H1 (cell line): Measurements from ENCODE around the gene IGFALS. TPM values are rescaled to one million over a fixed set of nuclear protein-coding genes. Genes with fewer than 3 reads are reported as not detected.

Experiments used
- CTCF ChIA-PET: fragments of 300-600 bp; sonication (Branson Sonifier 250); formaldehyde crosslinking; loops from one replicate; lab custom pipeline; 2021; ENCODE audit not compliant: partially characterized antibody; lab: Charles Lee
- POLR2A ChIA-PET: fragments of 300-600 bp; sonication (Branson Sonifier 250); formaldehyde crosslinking; loops from one replicate; lab custom pipeline; 2021; ENCODE audit warnings: inconsistent platforms; ENCODE audit not compliant: partially characterized antibody; lab: Charles Lee
- DNase-seq, 2 experiments: peaks; one replicate each; pipeline versions ENCODE4 v3.0.0 to v3.0.0-alpha.2; 2010 to 2022; ENCODE audit warnings: low spot score in 2 of 2, low read depth in 1 of 2, mixed read lengths in 1 of 2
- FAIRE-seq: peaks from 2 replicates; lab custom pipeline; 2011; peaks lifted over from hg19 to GRCh38; lab: Jason Lieb, UNC
- H2AFZ ChIP-seq: 2 replicates; pipeline ENCODE4 v1.8.1; 2012; ENCODE audit warnings: low read length, inconsistent platforms
- H2AK5ac ChIP-seq: 2 replicates; pipeline ENCODE4 v1.6.1; 2013; ENCODE audit warnings: low read depth, low read length
- H2BK120ac ChIP-seq: replicated peaks from 2 replicates; pipeline ENCODE3; 2013; ENCODE audit warnings: low read depth, low read length, inconsistent platforms
- H2BK12ac ChIP-seq: 2 replicates; pipeline ENCODE4 v1.6.1; 2013; ENCODE audit warnings: low read depth, low read length
- H2BK15ac ChIP-seq: 2 replicates; pipeline ENCODE4 v1.6.1; 2013; ENCODE audit warnings: low read length
- H2BK20ac ChIP-seq: 2 replicates; pipeline ENCODE4 v1.6.1; 2013; ENCODE audit warnings: low read length
- H2BK5ac ChIP-seq: 2 replicates; pipeline ENCODE4 v1.6.1; 2013; ENCODE audit warnings: low read depth, low read length
- H3K14ac ChIP-seq: 2 replicates; pipeline ENCODE4 v1.6.1; 2013; ENCODE audit warnings: inconsistent platforms; ENCODE audit not compliant: insufficient read length
- H3K18ac ChIP-seq: 2 replicates; pipeline ENCODE4 v1.6.1; 2013; ENCODE audit warnings: low read length; ENCODE audit errors: extremely low read depth
- H3K23ac ChIP-seq: 2 replicates; pipeline ENCODE4 v1.6.1; 2013; ENCODE audit warnings: inconsistent platforms; ENCODE audit not compliant: insufficient read length
- H3K23me2 ChIP-seq: 2 replicates; pipeline ENCODE4 v1.6.1; 2013; ENCODE audit warnings: low read depth, low read length
- H3K27ac ChIP-seq: 2 replicates; pipeline ENCODE4 v1.6.1; 2011; ENCODE audit warnings: low read depth, low read length, inconsistent platforms
- H3K27me3 ChIP-seq, 4 experiments: replicated peaks in 1 of 4; 1 replicate in 1 of 4; 2 replicates in 3 of 4; pipeline versions ENCODE4 v1.6.1 to v1.8.1; 2011 to 2013; ENCODE audit warnings: low read length in 3 of 4, mild to moderate bottlenecking in 3 of 4, inconsistent platforms in 2 of 4, mixed read lengths in 2 of 4, moderate library complexity in 1 of 4; ENCODE audit not compliant: control insufficient read depth in 3 of 4, insufficient read depth in 3 of 4; ENCODE audit errors: extremely low read depth in 1 of 4
- H3K36me3 ChIP-seq, 4 experiments: 2 replicates each; pipeline versions ENCODE4 v1.6.1 to v1.8.1; 2011 to 2013; ENCODE audit warnings: mild to moderate bottlenecking in 4 of 4, low read length in 3 of 4, moderate library complexity in 2 of 4, control low read depth in 1 of 4, inconsistent platforms in 1 of 4; ENCODE audit not compliant: insufficient read depth in 4 of 4, control insufficient read depth in 2 of 4
- H3K4ac ChIP-seq: replicated peaks from 2 replicates; pipeline ENCODE3; 2013; ENCODE audit warnings: low read length, low read depth, mixed read lengths, inconsistent platforms; ENCODE audit not compliant: insufficient read length
- H3K4me1 ChIP-seq, 4 experiments: replicated peaks in 1 of 4; 1 replicate in 1 of 4; 2 replicates in 3 of 4; pipeline versions ENCODE4 v1.6.1 to v1.8.1; 2011 to 2013; ENCODE audit warnings: low read length in 3 of 4, inconsistent platforms in 2 of 4, mixed read lengths in 1 of 4; ENCODE audit not compliant: insufficient read depth in 4 of 4, control insufficient read depth in 3 of 4
- H3K4me2 ChIP-seq, 2 experiments: 2 replicates each; pipeline versions ENCODE4 v1.6.1 to v1.8.1; 2011 to 2013; ENCODE audit warnings: low read depth in 2 of 2, low read length in 2 of 2, control low read depth in 1 of 2, inconsistent platforms in 1 of 2, mild to moderate bottlenecking in 1 of 2; ENCODE audit not compliant: insufficient read depth in 1 of 2
- H3K4me3 ChIP-seq, 4 experiments: fragments of 200-600, 300-600 bp in 1 of 4; sonication (generic), shearing (Covaris generic), sonication (Bioruptor Twin) in 1 of 4; 2 replicates each; pipeline versions ENCODE4 v1.5.1 to v1.8.1; 2011 to 2016; ENCODE audit warnings: low read length in 4 of 4, low read depth in 3 of 4, control low read depth in 2 of 4, inconsistent platforms in 2 of 4, mild to moderate bottlenecking in 2 of 4, mixed read lengths in 1 of 4, moderate library complexity in 1 of 4; ENCODE audit not compliant: insufficient read depth in 2 of 4; ENCODE audit errors: extremely low read depth in 1 of 4
- H3K56ac ChIP-seq: replicated peaks from 2 replicates; pipeline ENCODE3; 2013; ENCODE audit warnings: low read depth, mild to moderate bottlenecking, mixed read lengths, low read length, inconsistent platforms; ENCODE audit not compliant: insufficient read length
- H3K79me1 ChIP-seq: 2 replicates; pipeline ENCODE4 v1.6.1; 2013; ENCODE audit warnings: low read depth, low read length, control low read depth
- H3K79me2 ChIP-seq, 2 experiments: 2 replicates each; pipeline versions ENCODE4 v1.6.1 to v1.8.1; 2012 to 2013; ENCODE audit warnings: low read length in 2 of 2, mild to moderate bottlenecking in 2 of 2, inconsistent platforms in 1 of 2; ENCODE audit not compliant: insufficient read depth in 2 of 2, control insufficient read depth in 1 of 2
- H3K9ac ChIP-seq, 4 experiments: replicated peaks in 1 of 4; 1 replicate in 1 of 4; 2 replicates in 3 of 4; pipeline versions ENCODE4 v1.6.1 to v1.8.1; 2011 to 2013; ENCODE audit warnings: low read depth in 3 of 4, low read length in 3 of 4, control low read depth in 2 of 4, mild to moderate bottlenecking in 2 of 4, moderate library complexity in 2 of 4, inconsistent platforms in 1 of 4; ENCODE audit errors: extremely low read depth in 1 of 4
- H3K9me3 ChIP-seq, 2 experiments: 2 replicates each; pipeline versions ENCODE4 v1.6.1 to v1.8.1; 2012 to 2013; ENCODE audit warnings: mild to moderate bottlenecking in 2 of 2, moderate library complexity in 2 of 2, control low read depth in 1 of 2, inconsistent platforms in 1 of 2, low read depth in 1 of 2, low read length in 1 of 2, mixed read lengths in 1 of 2; ENCODE audit not compliant: insufficient read depth in 2 of 2
- H4K20me1 ChIP-seq, 2 experiments: replicated peaks in 1 of 2; 2 replicates each; pipeline versions ENCODE3 to v1.8.1; 2011 to 2013; ENCODE audit warnings: inconsistent platforms in 2 of 2, low read length in 2 of 2, mild to moderate bottlenecking in 1 of 2; ENCODE audit not compliant: insufficient read depth in 2 of 2, control insufficient read depth in 1 of 2
- H4K5ac ChIP-seq: 2 replicates; pipeline ENCODE4 v1.6.1; 2013; ENCODE audit warnings: low read length, low read depth, mixed read lengths, inconsistent platforms; ENCODE audit not compliant: insufficient read length
- H4K8ac ChIP-seq: 2 replicates; pipeline ENCODE4 v1.8.0; 2013; ENCODE audit warnings: mild to moderate bottlenecking, moderate library complexity, low read length, inconsistent platforms; ENCODE audit not compliant: insufficient read depth; ENCODE audit errors: extremely low read depth
- H4K91ac ChIP-seq: replicated peaks from 2 replicates; pipeline ENCODE3; 2013; ENCODE audit warnings: low read length, mixed read lengths, inconsistent platforms; ENCODE audit not compliant: insufficient read length
- ATF3 ChIP-seq: IDR thresholded peaks from 2 replicates; pipeline ENCODE4 v1.6.1; 2011; ENCODE audit warnings: low read depth, mild to moderate bottlenecking, low read length; ENCODE audit not compliant: insufficient read depth
- CHD1 ChIP-seq: IDR thresholded peaks from 2 replicates; pipeline ENCODE4 v1.6.1; 2012; ENCODE audit warnings: low read depth, low read length, improper control_type of control experiment
- CTBP2 ChIP-seq: IDR thresholded peaks from 2 replicates; pipeline ENCODE4 v1.7.0; 2011; ENCODE audit warnings: borderline replicate concordance, mild to moderate bottlenecking, moderate library complexity, mixed read lengths, low read length; ENCODE audit not compliant: insufficient read depth, insufficient read length
- CTCF ChIP-seq, 3 experiments: IDR thresholded peaks; 1 replicate in 2 of 3; 2 replicates in 1 of 3; pipeline versions ENCODE4 v1.5.1 to v1.6.1; 2011; ENCODE audit warnings: low read length in 3 of 3, mild to moderate bottlenecking in 3 of 3, inconsistent platforms in 2 of 3, low read depth in 1 of 3, moderate library complexity in 1 of 3; ENCODE audit not compliant: insufficient read depth in 1 of 3; ENCODE audit errors: control extremely low read depth in 1 of 3
- E2F6 ChIP-seq: IDR thresholded peaks from 2 replicates; pipeline ENCODE4 v1.6.1; 2012; ENCODE audit warnings: inconsistent platforms
- JUN ChIP-seq: IDR thresholded peaks from 2 replicates; pipeline ENCODE4 v1.6.1; 2011; ENCODE audit warnings: low read depth, mild to moderate bottlenecking, improper control_type of control experiment, low read length
- RAD21 ChIP-seq, 2 experiments: IDR thresholded peaks in 1 of 2; conservative IDR thresholded peaks in 1 of 2; 2 replicates each; pipeline ENCODE4 v1.6.1; 2011; ENCODE audit warnings: low read depth in 2 of 2, low read length in 2 of 2, improper control_type of control experiment in 1 of 2, inconsistent platforms in 1 of 2, mild to moderate bottlenecking in 1 of 2, moderate library complexity in 1 of 2
- SP2 ChIP-seq: IDR thresholded peaks from 2 replicates; pipeline ENCODE4 v1.6.1; 2012; ENCODE audit warnings: mild to moderate bottlenecking, low read length, inconsistent platforms
- WGBS, 2 experiments: shearing (Covaris generic) in 1 of 2; methylation state at CpG; one replicate each; pipeline versions ENCODE4 v1.1.6 to v1.1.7; 2013 to 2015; ENCODE audit warnings: low lambda C conversion rate in 2 of 2, mixed read lengths in 2 of 2, inconsistent platforms in 1 of 2, low coverage in 1 of 2, missing lambda C conversion rate in 1 of 2; ENCODE audit not compliant: insufficient replicate concordance in 2 of 2, insufficient coverage in 1 of 2, insufficient read length in 1 of 2; ENCODE audit errors: extremely low coverage in 1 of 2, missing lambda C conversion rate in 1 of 2; 5-methylcytosine and 5-hydroxymethylcytosine counted together
- polyA plus RNA-seq, 7 experiments: library from polyadenylated mRNA; depleted of rRNA in 3 of 7; stranded (reverse) in 5 of 7; unstranded in 2 of 7; fragments of >200 nt in 5 of 7; fragments of 200-250 nt in 2 of 7; gene quantifications; 1 replicate in 5 of 7; 2 replicates in 1 of 7; 4 replicates in 1 of 7; pipeline versions ENCODE4 v1.2.1 to v1.2.3, GENCODE V29; 2011 to 2013; ENCODE audit warnings: missing spikeins in 2 of 7, mixed read lengths in 2 of 7
- total RNA-seq: library from RNA; stranded (reverse); fragmentation: NEBNext Ultra II Directional; extraction: Animal tissue kit (Norgen Biotek cat#: 25700); gene quantifications from 2 replicates; pipeline ENCODE4 v1.2.1, GENCODE V29; 2021

The IGFALS gene
- total and polyA plus RNA-seq, 2 of the 8 experiments (the other 6 are each of a cell fraction or from before 2014, with no cell fraction given) = not detected

GRCh38 chr16:1788095-1788707, 5.3 kb downstream of the IGFALS start:
- FAIRE-seq = no peak
- H3K23me2 ChIP-seq = peaks cover 3% of the 10 kb centered on the region; the same call in 1 of the 2 replicates

More at GRCh38 chr16:1788095-1788707, 5.3 kb downstream of the IGFALS start:
- Histone ChIP-seq H2BK120ac (no peak overlapping the region), H3K9me3 (no peaks in the 10 kb centered on the region), H3K79me2 (peaks cover 0 to 33% of the 10 kb centered on the region in 2 experiments; a peak in 3 of 4 replicates), H3K4ac (no peak overlapping the region), H2AK5ac (no peak overlapping the region), H3K9ac (no peak overlapping the region), H2BK5ac (no peak overlapping the region), H3K27me3 (no peaks in the 10 kb centered on the region), H3K27ac (no peak overlapping the region), H3K56ac (no peak overlapping the region), H3K14ac (no peak overlapping the region), H3K4me1 (no peaks in the 10 kb centered on the region; a peak in 1 of 7 replicates), H4K91ac (no peak overlapping the region), H3K4me2 (no peak overlapping the region), H4K20me1 (peaks cover 20 to 21% of the 10 kb centered on the region in 2 experiments), H2BK20ac (no peak overlapping the region), H2AFZ (no peak overlapping the region), H2BK12ac (no peak overlapping the region), H3K23ac (no peak overlapping the region), H3K79me1 (peaks cover 13% of the 10 kb centered on the region; the same call in 1 of the 2 replicates), H3K18ac (no peak overlapping the region), H3K4me3 (no peak overlapping the region), H2BK15ac (no peak overlapping the region), H4K5ac (no peak overlapping the region), H3K36me3 (peaks cover 0 to 44% (median 2%) of the 10 kb centered on the region in 4 experiments; a peak in 4 of 8 replicates), H4K8ac (no peak overlapping the region)
- no peak for TF ChIP-seq RAD21 (IDR thresholded peaks at IDR 0.05 in 1 of 2, conservative IDR thresholded peaks at IDR 0.05 in 1 of 2; ENCODE audit: low read depth in 2 of 2, low read length in 2 of 2)
- no peak for TF ChIP-seq E2F6
- no peak for TF ChIP-seq SP2
- TF ChIP-seq CTBP2 = no peak
- TF ChIP-seq CTCF (IDR thresholded peaks at IDR 0.05; ENCODE audit: control extremely low read depth in 1 of 3, insufficient read depth in 1 of 3, low read depth in 1 of 3, low read length in 3 of 3) = no peak
- TF ChIP-seq CHD1 = no peak
- TF ChIP-seq JUN = no peak
- no peak for TF ChIP-seq ATF3
- no peak for DNase-seq
- WGBS, 2 experiments = 95% methylated on average over 19 of the region's 38 CpGs; no CpG with 5 or more reads in 1 of the 2 experiments
- ChIA-PET CTCF (interaction anchor here (1.8 kb wide), 1 partner anchor 64 kb away, joined by 7 read pairs; no protein-coding TSS in a partner anchor), POLR2A (interaction anchor here (1.3 to 4.0 kb wide), 6 partner anchors 9 to 33 kb away, joined by 3 to 15 read pairs (median 4); partner anchors contain the start of genes EME2, MRPS34 and NME3)
